GM19438 (cell line): Measurements from ENCODE around the gene CRMP1.

Experiments
- ATAC-seq: cut with Tn5 transposase; IDR thresholded peaks from one replicate; pipeline ENCODE4 v1.9.1; 2021; ENCODE audit warnings: low read depth; ENCODE audit not compliant: unreplicated experiment

The CRMP1 gene

GRCh38 chr4:5890063-5890727 is 2.7 kb downstream of the CRMP1 start:
- ATAC-seq = no peak

- ATAC-seq = no peak
Observed at GRCh38 chr4:5889002-5889696, 3.7 kb downstream of the CRMP1 start.

GRCh38 chr4:5888222-5889001 is 4.5 kb downstream of the CRMP1 start:
- ATAC-seq = no peak

- no peak for ATAC-seq
Observed at GRCh38 chr4:5887361-5888221, 5.3 kb downstream of the CRMP1 start.

GRCh38 chr4:5887011-5887360 is 5.9 kb downstream of the CRMP1 start:
- ATAC-seq = no peak

- no peak for ATAC-seq
Observed at GRCh38 chr4:5885733-5886132, 7.2 kb downstream of the CRMP1 start.

GRCh38 chr4:5884796-5885195 is 8.1 kb downstream of the CRMP1 start:
- ATAC-seq = no peak

GRCh38 chr4:5883916-5884315 is 9.0 kb downstream of the CRMP1 start:
- ATAC-seq = no peak

- ATAC-seq = no peak
Observed at GRCh38 chr4:5882947-5883346, 9.9 kb downstream of the CRMP1 start.

- no peak for ATAC-seq
Observed at GRCh38 chr4:5881340-5881739, 11.5 kb downstream of the CRMP1 start.

GRCh38 chr4:5878359-5878758 is 14.5 kb downstream of the CRMP1 start:
- ATAC-seq = no peak

GRCh38 chr4:5877392-5877791 is 15.5 kb downstream of the CRMP1 start:
- no peak for ATAC-seq

GRCh38 chr4:5874811-5875449 is 18.0 kb downstream of the CRMP1 start:
- no peak for ATAC-seq

- ATAC-seq = no peak
Observed at GRCh38 chr4:5870701-5871100, 22.2 kb downstream of the CRMP1 start.

GRCh38 chr4:5869966-5870619 is 22.8 kb downstream of the CRMP1 start:
- ATAC-seq = no peak

GRCh38 chr4:5867866-5868265 is 25.0 kb downstream of the CRMP1 start:
- no peak for ATAC-seq

- no peak for ATAC-seq
Observed at GRCh38 chr4:5866841-5867813, 25.8 kb downstream of the CRMP1 start.

- peak; percentile 50 for ATAC-seq
Observed at GRCh38 chr4:5865896-5866599, 26.8 kb downstream of the CRMP1 start.
